ENCODE measurements around the gene LRP8. TPM values are rescaled to one million over a fixed set of nuclear protein-coding genes. Genes with fewer than 3 reads are reported as not detected.
A peak's percentile ranks its signal among the peaks of the same experiment; 100 is the strongest.
"Not testable (repeated sequence)": the region's sequence is repeated elsewhere in the genome, so short reads cannot be mapped to it uniquely, and the experiment has no call there.

Gene LRP8
- total RNA-seq, 1 donor from 2014 or later: 1.5 TPM

GRCh38 chr1:53304527-53304926 lies 23.3 kb downstream of the LRP8 start:
- DNase-seq: no peak

- DNase-seq: peak; percentile 59
These were observed 23.9 kb downstream of the LRP8 start for GRCh38 chr1:53303726-53304515.

GRCh38 chr1:53303243-53303642 lies 24.6 kb downstream of the LRP8 start:
- no peak for DNase-seq

- DNase-seq: no peak
These were observed 28.6 kb downstream of the LRP8 start for GRCh38 chr1:53299233-53299632.

GRCh38 chr1:53298045-53298637 lies 29.7 kb downstream of the LRP8 start:
- no peak for DNase-seq

- DNase-seq: no peak
These were observed 30.7 kb downstream of the LRP8 start for GRCh38 chr1:53297195-53297594.

- no peak for DNase-seq
These were observed 31.6 kb downstream of the LRP8 start for GRCh38 chr1:53296117-53296749.

GRCh38 chr1:53295726-53296116 lies 32.1 kb downstream of the LRP8 start:
- DNase-seq: no peak

GRCh38 chr1:53295295-53295694 lies 32.6 kb downstream of the LRP8 start:
- DNase-seq: no peak

GRCh38 chr1:53294567-53294966 lies 33.3 kb downstream of the LRP8 start:
- DNase-seq: no peak

- no peak for DNase-seq
These were observed 33.8 kb downstream of the LRP8 start for GRCh38 chr1:53294061-53294460.

GRCh38 chr1:53293123-53293522 lies 34.7 kb downstream of the LRP8 start:
- no peak for DNase-seq

- DNase-seq: no peak
These were observed 35.2 kb downstream of the LRP8 start for GRCh38 chr1:53292690-53293089.

- DNase-seq: no peak
These were observed 36.3 kb downstream of the LRP8 start for GRCh38 chr1:53291574-53291973.

- DNase-seq: no peak
These were observed 39.0 kb downstream of the LRP8 start for GRCh38 chr1:53288790-53289429.

GRCh38 chr1:53288002-53288789 lies 39.7 kb downstream of the LRP8 start:
- no peak for DNase-seq

GRCh38 chr1:53286955-53287354 lies 40.9 kb downstream of the LRP8 start:
- no peak for DNase-seq

- DNase-seq: no peak
These were observed 41.7 kb downstream of the LRP8 start for GRCh38 chr1:53285969-53286760.

- DNase-seq: no peak
These were observed 42.3 kb downstream of the LRP8 start for GRCh38 chr1:53285546-53285945.

GRCh38 chr1:53284224-53285020 lies 43.4 kb downstream of the LRP8 start:
- no peak for DNase-seq

- not testable (repeated sequence) for DNase-seq
These were observed 44.7 kb downstream of the LRP8 start for GRCh38 chr1:53283156-53283555.
